IMR-90 (cell line): Measurements from ENCODE around the gene ST6GALNAC2. TPM values are rescaled to one million over a fixed set of nuclear protein-coding genes. Genes with fewer than 3 reads are reported as not detected.
A peak's percentile ranks its signal among the peaks of the same experiment; 100 is the strongest.

ENCODE experiments used
- ATAC-seq: fragments of 200-7000 bp; cut with Tn5 transposase; 2 replicates; pipeline ENCODE4 v1.9.1; 2020; ENCODE audit warnings: low read depth, mild to moderate bottlenecking, moderate library complexity
- BruUV-seq: library from RNA; stranded (reverse); fragments of 400-500 nt; replicated peaks from 2 replicates; lab custom pipeline; 2021; lab: Mats Ljungman, UMichigan
- CTCF ChIA-PET: fragments of 300-600 bp; formaldehyde crosslinking; extraction: SDS; loops from one replicate; lab custom pipeline; 2021; ENCODE audit warnings: antibody characterized with exemption; lab: Yijun Ruan, JAX
- POLR2A ChIA-PET: fragments of 300-600 bp; sonication (Branson Sonifier 250); formaldehyde crosslinking; loops from one replicate; lab custom pipeline; 2022; ENCODE audit warnings: antibody characterized with exemption; ENCODE audit not compliant: unreplicated experiment; lab: Charles Lee
- DNase-seq: peaks from one replicate; pipeline ENCODE4 v3.0.0; 2013
- H2AFZ ChIP-seq: replicated peaks from 2 replicates; pipeline ENCODE3; 2013; ENCODE audit warnings: low read length, mild to moderate bottlenecking; ENCODE audit not compliant: poor library complexity
- H2AK5ac ChIP-seq: 2 replicates; pipeline ENCODE4 v1.6.1; 2013; ENCODE audit warnings: low read depth, low read length, inconsistent platforms
- H2AK9ac ChIP-seq: replicated peaks from 2 replicates; pipeline ENCODE3; 2013; ENCODE audit warnings: mild to moderate bottlenecking, low read depth, low read length, moderate library complexity; ENCODE audit not compliant: poor library complexity
- H2BK120ac ChIP-seq: 2 replicates; pipeline ENCODE4 v1.6.1; 2013; ENCODE audit warnings: low read depth, low read length, inconsistent platforms
- H2BK15ac ChIP-seq: 3 replicates; pipeline ENCODE4 v1.6.1; 2013; ENCODE audit warnings: low read depth, low read length, inconsistent platforms
- H2BK20ac ChIP-seq: 2 replicates; pipeline ENCODE4 v1.6.1; 2013; ENCODE audit warnings: low read depth, mild to moderate bottlenecking, inconsistent platforms, low read length, moderate library complexity
- H2BK5ac ChIP-seq: 2 replicates; pipeline ENCODE4 v1.6.1; 2013; ENCODE audit warnings: mild to moderate bottlenecking, low read depth, low read length, inconsistent platforms; ENCODE audit not compliant: poor library complexity, severe bottlenecking
- H3K14ac ChIP-seq: replicated peaks from 2 replicates; pipeline ENCODE4 v1.6.1; 2013; ENCODE audit warnings: low read depth, low read length, inconsistent platforms
- H3K18ac ChIP-seq: 2 replicates; pipeline ENCODE4 v1.6.1; 2013; ENCODE audit warnings: low read depth, low read length, control low read depth
- H3K23ac ChIP-seq: 2 replicates; pipeline ENCODE4 v1.6.1; 2013; ENCODE audit warnings: low read depth, low read length, inconsistent platforms
- H3K27ac ChIP-seq: 2 replicates; pipeline ENCODE4 v1.5.1; 2013; ENCODE audit warnings: mild to moderate bottlenecking, control low read depth, low read length; ENCODE audit not compliant: insufficient read depth
- H3K27me3 ChIP-seq: 2 replicates; pipeline ENCODE4 v1.6.1; 2013; ENCODE audit warnings: low read length; ENCODE audit not compliant: control insufficient read depth, insufficient read depth
- H3K36me3 ChIP-seq: 2 replicates; pipeline ENCODE4 v1.6.1; 2013; ENCODE audit warnings: low read length, mixed read lengths; ENCODE audit not compliant: control insufficient read depth, insufficient read depth
- H3K4ac ChIP-seq: 2 replicates; pipeline ENCODE4 v1.6.1; 2013; ENCODE audit warnings: low read depth, low read length, inconsistent platforms
- H3K4me1 ChIP-seq: 2 replicates; pipeline ENCODE4 v1.6.1; 2013; ENCODE audit warnings: low read length, mixed read lengths; ENCODE audit not compliant: control insufficient read depth, insufficient read depth
- H3K4me2 ChIP-seq: 2 replicates; pipeline ENCODE4 v1.6.1; 2013; ENCODE audit warnings: low read depth, mild to moderate bottlenecking, control low read depth, low read length, moderate library complexity
- H3K4me3 ChIP-seq: 2 replicates; pipeline ENCODE4 v1.5.1; 2013; ENCODE audit warnings: low read depth, mild to moderate bottlenecking, control low read depth, low read length, moderate library complexity; ENCODE audit not compliant: insufficient read depth
- H3K56ac ChIP-seq: 2 replicates; pipeline ENCODE4 v1.6.1; 2013; ENCODE audit warnings: low read length, inconsistent platforms; ENCODE audit not compliant: insufficient read depth; ENCODE audit errors: extremely low read depth
- H3K79me1 ChIP-seq, 2 experiments: 2 replicates each; pipeline ENCODE4 v1.6.1; 2013; ENCODE audit warnings: low read length in 2 of 2, inconsistent platforms in 1 of 2, low read depth in 1 of 2
- H3K9ac ChIP-seq: 2 replicates; pipeline ENCODE4 v1.6.1; 2013; ENCODE audit warnings: low read depth, low read length, control low read depth
- H3K9me1 ChIP-seq: 2 replicates; pipeline ENCODE4 v1.6.1; 2013; ENCODE audit warnings: low read length, inconsistent platforms; ENCODE audit not compliant: insufficient read depth
- H3K9me3 ChIP-seq: 2 replicates; pipeline ENCODE4 v1.6.1; 2013; ENCODE audit warnings: low read length; ENCODE audit not compliant: control insufficient read depth, insufficient read depth
- H4K20me1 ChIP-seq: 2 replicates; pipeline ENCODE4 v1.6.1; 2013; ENCODE audit warnings: low read length, inconsistent platforms; ENCODE audit not compliant: insufficient read depth
- H4K5ac ChIP-seq: 2 replicates; pipeline ENCODE4 v1.6.1; 2013; ENCODE audit warnings: mild to moderate bottlenecking, low read depth, low read length, control low read depth
- H4K8ac ChIP-seq, 2 experiments: 2 replicates each; pipeline ENCODE4 v1.6.1; 2013; ENCODE audit warnings: low read depth in 2 of 2, low read length in 2 of 2, control low read depth in 1 of 2, inconsistent platforms in 1 of 2
- H4K91ac ChIP-seq: 2 replicates; pipeline ENCODE4 v1.6.1; 2013; ENCODE audit warnings: low read depth, low read length, inconsistent platforms; ENCODE audit not compliant: insufficient read depth
- BHLHE40 ChIP-seq: fragments of 150-350 bp; IDR thresholded peaks from 2 replicates; pipeline ENCODE4 v1.6.1; 2016; ENCODE audit warnings: mild to moderate bottlenecking, low read depth, low read length
- CEBPB ChIP-seq: IDR thresholded peaks from 2 replicates; pipeline ENCODE4 v1.6.1; 2012; ENCODE audit warnings: low read depth, low read length, improper control_type of control experiment
- CHD1 ChIP-seq: IDR thresholded peaks from 2 replicates; pipeline ENCODE4 v1.6.1; 2012; ENCODE audit warnings: low read depth, low read length, improper control_type of control experiment
- ELK1 ChIP-seq: fragments of 150-350 bp; IDR thresholded peaks from 2 replicates; pipeline ENCODE4 v1.6.1; 2016; ENCODE audit warnings: low read depth, mild to moderate bottlenecking, low read length, moderate library complexity, borderline replicate concordance
- FOS ChIP-seq: fragments of 150-350 bp; IDR thresholded peaks from 2 replicates; pipeline ENCODE4 v1.6.1; 2016; ENCODE audit warnings: low read depth, low read length
- MAFK ChIP-seq: IDR thresholded peaks from 2 replicates; pipeline ENCODE4 v1.6.1; 2012; ENCODE audit warnings: low read depth, low read length, improper control_type of control experiment
- MAZ ChIP-seq: IDR thresholded peaks from 2 replicates; pipeline ENCODE4 v1.6.1; 2012; ENCODE audit warnings: low read depth, mild to moderate bottlenecking, low read length, improper control_type of control experiment, moderate library complexity, borderline replicate concordance
- MXI1 ChIP-seq: IDR thresholded peaks from 2 replicates; pipeline ENCODE4 v1.6.1; 2012; ENCODE audit warnings: low read depth, mild to moderate bottlenecking, low read length, moderate library complexity, borderline replicate concordance
- NFE2L2 ChIP-seq: fragments of 150-350 bp; IDR thresholded peaks from 2 replicates; pipeline ENCODE4 v1.6.1; 2016; ENCODE audit warnings: low read depth, mild to moderate bottlenecking, low read length
- POLR2A ChIP-seq: IDR thresholded peaks from 2 replicates; pipeline ENCODE4 v1.6.1; 2012; ENCODE audit warnings: mild to moderate bottlenecking, low read depth, low read length
- RAD21 ChIP-seq: IDR thresholded peaks from 2 replicates; pipeline ENCODE4 v1.6.1; 2012; ENCODE audit warnings: low read length, improper control_type of control experiment
- RCOR1 ChIP-seq: IDR thresholded peaks from 2 replicates; pipeline ENCODE4 v1.6.1; 2012; ENCODE audit warnings: mild to moderate bottlenecking, low read length, improper control_type of control experiment; ENCODE audit not compliant: insufficient replicate concordance
- RFX5 ChIP-seq: IDR thresholded peaks from 2 replicates; pipeline ENCODE4 v1.8.0; 2012; ENCODE audit warnings: low read depth, mild to moderate bottlenecking, low read length, moderate library complexity
- SMC3 ChIP-seq: fragments of 150-350 bp; IDR thresholded peaks from 2 replicates; pipeline ENCODE4 v1.6.1; 2016; ENCODE audit warnings: low read depth, mild to moderate bottlenecking, antibody characterized with exemption, low read length, moderate library complexity
- WGBS, 2 experiments: methylation state at CpG; one replicate each; pipeline versions ENCODE4 v1.1.5 to v1.1.7; 2013; ENCODE audit warnings: missing lambda C conversion rate in 2 of 2; ENCODE audit not compliant: insufficient read length in 1 of 2; ENCODE audit errors: extremely low coverage in 2 of 2; 5-methylcytosine and 5-hydroxymethylcytosine counted together
- dilution Hi-C: fragments of 300-500 bp; cut with HindIII; formaldehyde crosslinking; loops from one replicate; pipeline ENCODE4 v1.14.3; 2018; ENCODE audit warnings: low sequenced_read_pairs; ENCODE audit not compliant: unreplicated experiment
- in situ Hi-C: fragments of 300-500 bp; cut with MboI; formaldehyde crosslinking; loops from 3 replicates; pipeline ENCODE4 v1.14.3; 2019; ENCODE audit warnings: low sequenced_read_pairs, inconsistent platforms, mixed read lengths
- intact Hi-C: fragments of 100-400 bp; cut with micrococcal nuclease; formaldehyde crosslinking; loops from 2 replicates; pipeline ENCODE4 v1.10.0; 2022
- polyA plus RNA-seq, 3 experiments: library from polyadenylated mRNA; depleted of rRNA; stranded (reverse); fragments of >200 nt; gene quantifications; 2 replicates each; pipeline ENCODE4 v1.2.3, GENCODE V29; 2012; ENCODE audit warnings: low replicate concordance in 1 of 3
- total RNA-seq: library from RNA; depleted of rRNA; stranded (reverse); fragments of >200 nt; gene quantifications from 2 replicates; pipeline ENCODE4 v1.2.3, GENCODE V29; 2012
- TF ChIP-seq, protein P1 (sequence below): fragments of 150-350 bp; IDR thresholded peaks from 2 replicates; pipeline ENCODE4 v1.6.1; 2017; ENCODE audit warnings: mild to moderate bottlenecking, antibody characterized with exemption, low read length, low read depth

Gene ST6GALNAC2
- total and polyA plus RNA-seq, 2 of the 4 experiments (the other 2 are of a cell fraction) = 0.10 TPM; not detected in 1

- Histone ChIP-seq H3K56ac (no peak overlapping the region), H3K27ac (no peak overlapping the region), H3K27me3 (no peaks in the 10 kb centered on the region), H3K4ac (no peak overlapping the region), H3K4me2 (no peak overlapping the region), H2BK120ac (peak overlapping the region; percentile 19; the same call in 1 of the 2 replicates), H4K8ac (no peak overlapping the region), H2AK9ac (no peak overlapping the region), H4K91ac (no peak overlapping the region), H3K36me3 (no peaks in the 10 kb centered on the region), H3K79me1 (no peaks in the 10 kb centered on the region), H4K20me1 (no peaks in the 10 kb centered on the region), H2BK20ac (0 out of 2 replicates have a peak overlapping the region, but pooled peaks have one; percentile 17), H3K4me3 (no peak overlapping the region), H2AFZ (no peak overlapping the region), H2BK5ac (no peak overlapping the region), H3K9me1 (peaks cover 7% of the 10 kb centered on the region; the same call in 1 of the 2 replicates), H3K18ac (no peak overlapping the region), H2AK5ac (peak overlapping the region; percentile 24; the same call in 1 of the 2 replicates), H3K23ac (no peak overlapping the region), H4K5ac (no peak overlapping the region), H2BK15ac (no peak overlapping the region), H3K9me3 (no peaks in the 10 kb centered on the region), H3K4me1 (peaks cover 6% of the 10 kb centered on the region), H3K14ac (no peak overlapping the region), H3K9ac (no peak overlapping the region)
- intact Hi-C loops = no loop called here
- no TSS peak for BruUV-seq
- WGBS, 2 experiments = 100% methylated on average over 2 of the region's 14 CpGs; no CpG with 5 or more reads in 1 of the 2 experiments
- dilution Hi-C loops = no loop called here
- CTCF ChIA-PET = interaction anchor here (0.6 kb wide), 1 partner anchor 1000 kb away, joined by 4 read pairs; the partner anchor contains the start of gene SMIM5
- DNase-seq (no peak), ATAC-seq (no peak)
- POLR2A ChIA-PET = no interaction called here
- in situ Hi-C loops = no loop called here
- no peak for TF ChIP-seq ELK1
- no peak for TF ChIP-seq FOS
- no peak for TF ChIP-seq RFX5
- TF ChIP-seq CEBPB = no peak
- TF ChIP-seq MXI1 = no peak
- TF ChIP-seq POLR2A = no peak
- TF ChIP-seq MAZ = no peak
- no peak for TF ChIP-seq RAD21
- no peak for TF ChIP-seq RCOR1
- no peak for TF ChIP-seq NFE2L2
- TF ChIP-seq MAFK = no peak
- no peak for TF ChIP-seq BHLHE40
- no peak for TF ChIP-seq SMC3
- TF ChIP-seq, protein P1, sequence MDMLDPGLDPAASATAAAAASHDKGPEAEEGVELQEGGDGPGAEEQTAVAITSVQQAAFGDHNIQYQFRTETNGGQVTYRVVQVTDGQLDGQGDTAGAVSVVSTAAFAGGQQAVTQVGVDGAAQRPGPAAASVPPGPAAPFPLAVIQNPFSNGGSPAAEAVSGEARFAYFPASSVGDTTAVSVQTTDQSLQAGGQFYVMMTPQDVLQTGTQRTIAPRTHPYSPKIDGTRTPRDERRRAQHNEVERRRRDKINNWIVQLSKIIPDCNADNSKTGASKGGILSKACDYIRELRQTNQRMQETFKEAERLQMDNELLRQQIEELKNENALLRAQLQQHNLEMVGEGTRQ = no peak
- no peak for TF ChIP-seq CHD1
These were observed 48.1 kb upstream of the ST6GALNAC2 start for GRCh38 chr17:76633628-76634328.
